Neural progenitor cell (in vitro differentiated cells): ENCODE results near the gene DAP. TPM values are rescaled to one million over a fixed set of nuclear protein-coding genes. Genes with fewer than 3 reads are reported as not detected.

Source experiments
- DNase-seq: peaks from one replicate; pipeline ENCODE4 v3.0.0-alpha.2; 2016; ENCODE audit warnings: low spot score
- H2AFZ ChIP-seq: fragments of 200-600 bp; sonication (generic); replicated peaks from 2 replicates; pipeline ENCODE4 v1.6.1; 2016; ENCODE audit warnings: antibody characterized with exemption
- H3F3A ChIP-seq: fragments of 200-600 bp; sonication (generic); 2 replicates; pipeline ENCODE4 v1.6.1; 2016; ENCODE audit warnings: antibody characterized with exemption, low read depth
- H3K27ac ChIP-seq: fragments of 200-600 bp; sonication (generic); 2 replicates; pipeline ENCODE4 v1.5.1; 2016; ENCODE audit warnings: mild to moderate bottlenecking
- H3K27me3 ChIP-seq: fragments of 200-600 bp; sonication (generic); 2 replicates; pipeline ENCODE4 v1.6.1; 2016; ENCODE audit warnings: mild to moderate bottlenecking, moderate library complexity
- H3K36me3 ChIP-seq: fragments of 200-600 bp; sonication (generic); 2 replicates; pipeline ENCODE4 v1.5.1; 2016
- H3K4me1 ChIP-seq: fragments of 200-600 bp; sonication (generic); 2 replicates; pipeline ENCODE4 v1.6.1; 2016; ENCODE audit warnings: mixed run types
- H3K4me2 ChIP-seq: fragments of 200-600 bp; sonication (generic); 2 replicates; pipeline ENCODE4 v1.6.1; 2016
- H3K4me3 ChIP-seq: fragments of 200-600 bp; sonication (generic); 2 replicates; pipeline ENCODE4 v1.5.1; 2016
- H3K79me2 ChIP-seq: fragments of 200-600 bp; sonication (generic); 2 replicates; pipeline ENCODE4 v1.6.1; 2016; ENCODE audit warnings: low read depth
- H3K9ac ChIP-seq: fragments of 200-600 bp; sonication (generic); 2 replicates; pipeline ENCODE4 v1.6.1; 2016
- H3K9me3 ChIP-seq: fragments of 200-600 bp; sonication (generic); 2 replicates; pipeline ENCODE4 v1.5.1; 2016; ENCODE audit warnings: low read depth
- H4K20me1 ChIP-seq: fragments of 200-600 bp; sonication (generic); 2 replicates; pipeline ENCODE4 v1.6.1; 2016; ENCODE audit warnings: low read depth
- H3K27ac Mint-ChIP-seq: 3 replicates; pipeline ENCODE4 v1.8.0; 2021; ENCODE audit warnings: mixed read lengths
- H3K27me3 Mint-ChIP-seq: 2 replicates; pipeline ENCODE4 v1.8.0; 2022; ENCODE audit warnings: low read depth, mild to moderate bottlenecking, inconsistent platforms, moderate library complexity, mixed read lengths; ENCODE audit not compliant: insufficient read depth
- H3K36me3 Mint-ChIP-seq: 3 replicates; pipeline ENCODE4 v1.8.0; 2021; ENCODE audit warnings: mixed read lengths
- H3K4me1 Mint-ChIP-seq: 3 replicates; pipeline ENCODE4 v1.8.0; 2021; ENCODE audit warnings: mixed read lengths
- H3K4me3 Mint-ChIP-seq: 3 replicates; pipeline ENCODE4 v1.8.0; 2021; ENCODE audit warnings: mild to moderate bottlenecking, moderate library complexity, mixed read lengths
- H3K9me3 Mint-ChIP-seq: 3 replicates; pipeline ENCODE4 v1.8.0; 2020; ENCODE audit warnings: mixed read lengths
- EZH2 ChIP-seq: fragments of 200-600 bp; sonication (generic); IDR thresholded peaks from 2 replicates; pipeline ENCODE4 v1.6.1; 2017; ENCODE audit warnings: antibody characterized with exemption, mild to moderate bottlenecking, moderate library complexity
- EZH2phosphoT487 ChIP-seq: fragments of 200-600 bp; sonication (generic); IDR thresholded peaks from 2 replicates; pipeline ENCODE4 v1.6.1; 2017; ENCODE audit warnings: antibody characterized with exemption
- total RNA-seq: library from RNA; depleted of rRNA; stranded (reverse); fragments of >200 nt; gene quantifications from 2 replicates; pipeline ENCODE4 v1.2.3, GENCODE V29; 2015; ENCODE audit warnings: low replicate concordance
- TF ChIP-seq, protein P1 (sequence below): fragments of 200-600 bp; sonication (generic); IDR thresholded peaks from 2 replicates; pipeline ENCODE4 v1.5.1; 2017; ENCODE audit warnings: antibody characterized with exemption, mild to moderate bottlenecking

Gene DAP
- total RNA-seq, 1 donor from 2014 or later: 12.2 TPM

- Histone ChIP-seq H4K20me1 (peaks cover 35% of the 10 kb centered on the region), H3K9ac (no peak overlapping the region)
- no peak overlapping the region for H3K27ac Mint-ChIP-seq
These were observed 4.0 kb downstream of the DAP start for GRCh38 chr5:10757043-10757442.

DNA sequence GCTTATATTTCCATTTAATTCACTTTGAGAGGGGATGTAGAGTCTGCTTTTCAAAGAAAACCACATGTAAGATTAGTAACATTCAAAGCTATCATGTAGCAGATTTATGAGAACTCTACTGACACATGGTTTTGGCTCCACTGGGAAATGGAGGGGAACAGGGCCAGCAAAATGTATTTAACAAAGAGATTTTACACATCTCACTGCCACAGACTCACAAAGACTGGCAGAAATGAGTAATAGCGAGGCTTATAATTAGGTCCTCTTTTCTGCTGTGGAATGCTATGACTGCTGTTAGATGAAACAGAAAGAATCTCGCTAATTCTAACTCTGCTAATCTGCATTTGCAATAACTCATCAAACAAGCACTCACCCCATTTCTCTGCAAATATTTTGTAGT is 4.5 kb downstream of the DAP start:
- H3K4me3 Mint-ChIP-seq: no peak overlapping the region
- Histone ChIP-seq H3K4me1 (peaks cover under 1% of the 10 kb centered on the region), H3F3A (peaks cover under 1% of the 10 kb centered on the region), H3K36me3 (no peaks in the 10 kb centered on the region), H3K4me2 (no peak overlapping the region), H2AFZ (no peak overlapping the region), H3K9ac (no peak overlapping the region), H3K4me3 (no peak overlapping the region), H3K9me3 (no peaks in the 10 kb centered on the region), H3K27me3 (no peaks in the 10 kb centered on the region), H3K79me2 (peaks cover 58% of the 10 kb centered on the region), H4K20me1 (peaks cover 38% of the 10 kb centered on the region), H3K27ac (no peak overlapping the region)
- DNase-seq: no peak
- no peaks in the 10 kb centered on the region for H3K9me3 Mint-ChIP-seq
- H3K27ac Mint-ChIP-seq: no peak overlapping the region
- peaks cover 12% of the 10 kb centered on the region for H3K4me1 Mint-ChIP-seq
- H3K36me3 Mint-ChIP-seq: peaks cover 31% of the 10 kb centered on the region
- H3K27me3 Mint-ChIP-seq: peaks cover 4% of the 10 kb centered on the region
- no peak for TF ChIP-seq EZH2
- TF ChIP-seq, protein P1, sequence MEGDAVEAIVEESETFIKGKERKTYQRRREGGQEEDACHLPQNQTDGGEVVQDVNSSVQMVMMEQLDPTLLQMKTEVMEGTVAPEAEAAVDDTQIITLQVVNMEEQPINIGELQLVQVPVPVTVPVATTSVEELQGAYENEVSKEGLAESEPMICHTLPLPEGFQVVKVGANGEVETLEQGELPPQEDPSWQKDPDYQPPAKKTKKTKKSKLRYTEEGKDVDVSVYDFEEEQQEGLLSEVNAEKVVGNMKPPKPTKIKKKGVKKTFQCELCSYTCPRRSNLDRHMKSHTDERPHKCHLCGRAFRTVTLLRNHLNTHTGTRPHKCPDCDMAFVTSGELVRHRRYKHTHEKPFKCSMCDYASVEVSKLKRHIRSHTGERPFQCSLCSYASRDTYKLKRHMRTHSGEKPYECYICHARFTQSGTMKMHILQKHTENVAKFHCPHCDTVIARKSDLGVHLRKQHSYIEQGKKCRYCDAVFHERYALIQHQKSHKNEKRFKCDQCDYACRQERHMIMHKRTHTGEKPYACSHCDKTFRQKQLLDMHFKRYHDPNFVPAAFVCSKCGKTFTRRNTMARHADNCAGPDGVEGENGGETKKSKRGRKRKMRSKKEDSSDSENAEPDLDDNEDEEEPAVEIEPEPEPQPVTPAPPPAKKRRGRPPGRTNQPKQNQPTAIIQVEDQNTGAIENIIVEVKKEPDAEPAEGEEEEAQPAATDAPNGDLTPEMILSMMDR: no peak
- TF ChIP-seq EZH2phosphoT487: no peak

More at GRCh38 chr5:10757043-10757442, 4.0 kb downstream of the DAP start:
- no peak overlapping the region for H3K4me3 ChIP-seq
- no peak for TF ChIP-seq EZH2
- TF ChIP-seq EZH2phosphoT487: no peak
- TF ChIP-seq, protein P1: no peak
- DNase-seq: no peak
- peaks cover 5% of the 10 kb centered on the region for H3K4me1 ChIP-seq
- H3K27me3 Mint-ChIP-seq: peaks cover 4% of the 10 kb centered on the region
- no peaks in the 10 kb centered on the region for H3K9me3 Mint-ChIP-seq
- H3K27me3 ChIP-seq: peaks cover 3% of the 10 kb centered on the region
- no peaks in the 10 kb centered on the region for H3K36me3 ChIP-seq
- H3K4me2 ChIP-seq: no peak overlapping the region
- no peak overlapping the region for H2AFZ ChIP-seq
- H3K36me3 Mint-ChIP-seq: peaks cover 31% of the 10 kb centered on the region
- H3K4me3 Mint-ChIP-seq: no peak overlapping the region
- no peaks in the 10 kb centered on the region for H3K9me3 ChIP-seq
- H3K79me2 ChIP-seq: peaks cover 55% of the 10 kb centered on the region
- peaks cover 6% of the 10 kb centered on the region for H3F3A ChIP-seq
- H3K4me1 Mint-ChIP-seq: peaks cover 17% of the 10 kb centered on the region
- no peak overlapping the region for H3K27ac ChIP-seq

DNA sequence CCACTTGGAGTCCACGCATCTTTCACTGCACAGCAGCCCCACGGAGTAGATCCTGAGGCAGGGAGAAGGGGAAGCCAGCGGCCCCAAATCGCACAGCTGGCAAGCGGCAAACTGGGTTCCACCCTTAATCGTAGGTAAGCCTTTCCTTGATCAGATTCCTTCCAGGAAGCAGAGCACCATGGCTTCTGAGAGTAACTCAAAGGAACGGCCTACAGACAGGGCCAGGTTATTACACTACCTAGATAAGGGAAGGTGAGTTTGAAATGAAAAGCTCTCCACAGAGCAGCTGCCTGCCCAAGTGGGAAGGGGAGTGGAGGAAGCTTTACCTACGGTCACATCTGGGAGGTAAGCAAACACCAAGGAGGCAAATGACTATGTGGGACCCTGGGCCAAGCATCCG is 7.9 kb downstream of the DAP start:
- H3K27ac ChIP-seq: no peak overlapping the region
- no peak overlapping the region for H3K9ac ChIP-seq
- H3K4me3 ChIP-seq: no peak overlapping the region
- DNase-seq: no peak
- TF ChIP-seq EZH2: no peak
- TF ChIP-seq EZH2phosphoT487: no peak
- TF ChIP-seq, protein P1: no peak
- no peak overlapping the region for H3K27ac Mint-ChIP-seq
- H3K9me3 Mint-ChIP-seq: no peaks in the 10 kb centered on the region
- H3K36me3 Mint-ChIP-seq: peaks cover 41% of the 10 kb centered on the region
- H3K27me3 ChIP-seq: no peaks in the 10 kb centered on the region
- no peaks in the 10 kb centered on the region for H3K4me1 Mint-ChIP-seq
- H3K27me3 Mint-ChIP-seq: peaks cover 5% of the 10 kb centered on the region
- no peaks in the 10 kb centered on the region for H3K9me3 ChIP-seq
- no peaks in the 10 kb centered on the region for H3K4me1 ChIP-seq
- H3F3A ChIP-seq: no peaks in the 10 kb centered on the region
- peaks cover 47% of the 10 kb centered on the region for H3K79me2 ChIP-seq
- no peak overlapping the region for H3K4me3 Mint-ChIP-seq
- no peak overlapping the region for H3K4me2 ChIP-seq
- H3K36me3 ChIP-seq: no peaks in the 10 kb centered on the region
- peaks cover 46% of the 10 kb centered on the region for H4K20me1 ChIP-seq
- H2AFZ ChIP-seq: no peak overlapping the region
